KOPT-K1 (cell line): ENCODE measurements around the gene HOXD10.

ENCODE experiments used
- H3K27ac ChIP-seq: fragments of 200-600 bp; sonication (generic); 2 replicates; pipeline ENCODE4 v1.5.1; 2016; ENCODE audit warnings: antibody characterized with exemption, mild to moderate bottlenecking, low read depth, low read length; ENCODE audit not compliant: poor library complexity, severe bottlenecking
- H3K36me3 ChIP-seq: fragments of 200-600 bp; sonication (generic); 2 replicates; pipeline ENCODE4 v1.5.1; 2017; ENCODE audit warnings: antibody characterized with exemption, mild to moderate bottlenecking, low read length, moderate library complexity; ENCODE audit not compliant: insufficient read depth
- H3K9me3 ChIP-seq: fragments of 200-600 bp; sonication (generic); 2 replicates; pipeline ENCODE4 v1.5.1; 2017; ENCODE audit warnings: antibody characterized with exemption, low read length, mild to moderate bottlenecking; ENCODE audit not compliant: insufficient read depth, poor library complexity, severe bottlenecking

HOXD10 gene

DNA sequence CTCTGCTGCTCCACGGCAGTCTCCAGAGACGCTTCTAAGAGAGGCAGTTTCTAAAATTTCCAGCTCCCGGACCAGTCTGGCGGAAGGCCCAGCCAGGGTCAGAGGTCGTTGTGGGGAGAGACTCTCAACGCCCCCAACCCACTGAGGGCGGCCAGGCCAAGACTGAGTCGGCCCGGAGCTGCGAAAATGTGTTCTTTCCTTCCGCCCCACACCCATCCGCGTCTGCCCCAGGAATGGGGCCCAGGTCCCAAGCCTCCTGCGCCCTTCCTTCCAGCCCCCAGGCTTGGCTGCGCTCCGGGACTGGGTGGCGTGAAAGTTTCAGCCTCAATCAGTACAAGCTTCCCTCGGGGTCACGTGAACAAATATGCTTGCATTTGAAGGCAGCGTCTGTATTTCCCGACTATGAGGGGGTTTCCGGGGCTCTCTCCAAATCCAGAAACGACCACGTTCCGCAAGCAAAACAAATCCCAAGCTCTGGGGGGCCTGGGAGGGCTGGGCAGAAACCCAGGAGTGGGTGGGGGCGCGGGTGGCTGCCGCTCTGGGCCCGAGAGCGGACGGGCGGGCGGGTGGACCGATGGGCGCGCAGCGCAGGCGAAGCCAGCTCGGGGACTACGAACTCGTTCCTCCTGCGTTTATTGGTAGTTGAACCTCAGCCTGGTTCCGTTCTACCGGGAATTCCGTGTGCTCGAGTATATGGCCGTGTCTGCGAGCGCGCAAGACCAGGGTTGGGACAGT, 43.8 kb downstream of the HOXD10 start:
- Histone ChIP-seq H3K27ac (no peak overlapping the region), H3K36me3 (no peaks in the 10 kb centered on the region), H3K9me3 (no peaks in the 10 kb centered on the region)

GRCh38 chr2:176160986-176161824, 44.6 kb downstream of the HOXD10 start:
- no peak overlapping the region for H3K27ac ChIP-seq
- no peaks in the 10 kb centered on the region for H3K9me3 ChIP-seq

DNA sequence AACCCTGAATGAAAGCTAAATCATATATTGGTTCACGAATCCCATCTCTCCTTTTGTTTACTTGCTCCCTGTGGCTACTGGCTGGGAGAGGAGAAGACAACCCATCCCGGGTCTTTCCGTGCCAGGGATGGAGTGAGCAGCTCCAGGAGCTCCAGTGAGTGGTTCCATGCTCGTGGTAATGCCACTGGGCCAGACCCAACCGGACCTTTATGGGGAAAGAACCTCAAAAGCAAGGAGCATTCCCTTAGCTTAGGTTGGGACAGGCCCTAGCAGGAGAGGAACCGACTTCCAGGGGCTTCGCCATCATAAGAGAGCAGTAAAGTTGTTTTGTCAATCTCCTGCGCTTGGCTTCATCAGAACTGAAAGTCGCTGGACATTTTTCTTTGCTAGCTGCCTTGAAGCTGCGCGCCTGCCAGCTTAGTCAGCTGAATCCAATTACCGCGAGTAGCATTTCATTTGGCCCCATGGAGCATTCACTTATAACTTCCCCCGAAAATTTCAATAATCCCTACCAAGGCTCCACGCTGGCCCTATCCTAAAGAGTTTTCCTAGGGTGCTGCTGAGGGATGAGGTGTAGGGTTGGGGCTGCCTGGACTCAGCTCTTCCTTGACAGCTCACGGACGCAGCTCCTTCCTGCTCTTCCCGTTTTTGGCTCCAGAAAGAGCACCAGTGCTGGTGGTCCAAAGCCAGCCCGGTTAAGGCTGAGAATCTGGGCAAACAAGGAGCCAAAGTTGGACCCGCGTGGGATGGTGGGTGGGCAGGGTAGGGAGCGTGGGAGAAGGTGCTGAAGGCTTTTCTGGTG, 45.4 kb downstream of the HOXD10 start:
- H3K9me3 ChIP-seq: no peaks in the 10 kb centered on the region
- no peaks in the 10 kb centered on the region for H3K36me3 ChIP-seq
- no peak overlapping the region for H3K27ac ChIP-seq

More at GRCh38 chr2:176160986-176161824, 44.6 kb downstream of the HOXD10 start:
- no peaks in the 10 kb centered on the region for H3K36me3 ChIP-seq

DNA sequence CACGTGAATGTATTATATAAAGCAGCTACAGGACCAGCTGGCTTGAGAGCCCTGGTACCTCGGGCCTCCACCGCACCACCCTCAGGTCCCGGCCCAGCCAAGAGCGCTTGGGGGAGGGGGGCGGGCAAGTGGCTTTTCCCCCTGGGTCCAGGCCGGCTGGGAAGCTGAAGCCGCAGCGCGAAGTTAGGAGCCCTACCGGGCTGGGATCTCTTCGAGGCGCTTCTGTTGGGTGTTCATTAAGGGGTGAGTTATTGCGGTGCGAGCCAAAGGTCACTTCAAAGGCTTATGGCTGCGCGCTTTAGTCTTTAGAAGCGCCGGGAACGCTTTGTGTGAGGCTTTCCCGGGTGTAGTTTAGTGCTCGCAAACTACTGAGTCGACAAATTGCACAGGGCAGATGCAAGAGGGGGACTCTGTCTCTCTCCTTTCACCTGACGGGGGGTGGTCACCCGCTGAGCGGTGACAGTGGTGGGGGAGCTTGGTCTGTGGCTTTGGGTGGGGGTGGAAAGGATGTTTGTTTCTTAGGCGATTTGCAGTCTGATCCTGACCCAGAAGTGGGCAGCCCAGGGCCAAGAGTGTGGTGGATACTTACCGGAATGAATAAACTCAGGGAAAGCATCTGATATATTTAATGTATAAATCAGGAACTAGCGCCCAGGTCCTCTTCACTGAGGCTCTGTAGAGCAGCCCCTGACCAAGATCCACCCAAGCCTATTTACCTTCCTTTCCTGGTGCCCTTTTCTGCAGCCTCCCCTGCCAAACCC, 46.5 kb downstream of the HOXD10 start:
- Histone ChIP-seq H3K36me3 (no peaks in the 10 kb centered on the region), H3K27ac (no peak overlapping the region), H3K9me3 (no peaks in the 10 kb centered on the region)

- Histone ChIP-seq H3K27ac (no peak overlapping the region), H3K9me3 (no peaks in the 10 kb centered on the region), H3K36me3 (no peaks in the 10 kb centered on the region)
These were observed 47.1 kb downstream of the HOXD10 start for GRCh38 chr2:176163672-176164056.

DNA sequence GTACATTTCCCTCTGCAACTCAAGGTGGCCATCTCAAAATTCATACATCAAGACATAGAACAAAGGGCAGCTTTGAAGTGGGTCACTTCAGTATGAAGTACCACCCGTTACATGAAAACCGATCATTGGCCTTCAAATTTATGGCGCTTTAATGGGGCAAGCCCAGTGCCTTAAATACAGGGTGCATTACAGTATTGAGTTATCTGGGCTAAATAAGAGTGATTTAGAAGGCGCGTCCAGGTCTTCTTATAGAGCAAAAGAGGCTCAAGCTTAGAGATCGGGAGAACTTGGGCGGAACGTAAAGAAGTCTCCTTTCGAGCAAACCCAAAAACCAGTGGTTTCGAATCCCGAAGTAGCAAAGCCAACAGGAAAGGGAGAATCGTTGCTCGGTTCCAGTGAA, 47.6 kb downstream of the HOXD10 start:
- Histone ChIP-seq H3K27ac (no peak overlapping the region), H3K9me3 (no peaks in the 10 kb centered on the region), H3K36me3 (no peaks in the 10 kb centered on the region)

GRCh38 chr2:176164611-176165369, 48.2 kb downstream of the HOXD10 start:
- Histone ChIP-seq H3K9me3 (no peaks in the 10 kb centered on the region), H3K27ac (no peak overlapping the region), H3K36me3 (no peaks in the 10 kb centered on the region)

- Histone ChIP-seq H3K27ac (no peak overlapping the region), H3K36me3 (no peaks in the 10 kb centered on the region), H3K9me3 (no peaks in the 10 kb centered on the region)
These were observed 48.9 kb downstream of the HOXD10 start for GRCh38 chr2:176165370-176166050.

- no peaks in the 10 kb centered on the region for H3K9me3 ChIP-seq
- H3K36me3 ChIP-seq: no peaks in the 10 kb centered on the region
- H3K27ac ChIP-seq: no peak overlapping the region
These were observed 49.7 kb downstream of the HOXD10 start for GRCh38 chr2:176166272-176166671.

- H3K9me3 ChIP-seq: no peaks in the 10 kb centered on the region
- no peak overlapping the region for H3K27ac ChIP-seq
- H3K36me3 ChIP-seq: no peaks in the 10 kb centered on the region
These were observed 50.8 kb downstream of the HOXD10 start for GRCh38 chr2:176167398-176167797.

GRCh38 chr2:176169181-176169580, 52.6 kb downstream of the HOXD10 start:
- Histone ChIP-seq H3K9me3 (no peaks in the 10 kb centered on the region), H3K36me3 (no peaks in the 10 kb centered on the region), H3K27ac (no peak overlapping the region)
